ENCODE measurements around the gene PRPS1. TPM values are rescaled to one million over a fixed set of nuclear protein-coding genes. Genes with fewer than 3 reads are reported as not detected.

Gene PRPS1
- total RNA-seq, 1 experiment from 2014 or later = 90.5 TPM

- H2BK20ac ChIP-seq (ENCODE audit: low read depth, low read length, poor library complexity, severe bottlenecking) = no peak overlapping the region
- no peak overlapping the region for H4K91ac ChIP-seq (ENCODE audit: insufficient read length, low read depth, low read length)
- no peak overlapping the region for H3K4ac ChIP-seq (ENCODE audit: low read depth, low read length)
- H3K9ac ChIP-seq (ENCODE audit: extremely low read depth, insufficient read length, low read length) = no peak overlapping the region
- Mint-ChIP-seq H3K4me1 (peaks cover 5 to 31% of the 10 kb centered on the region in 2 experiments), H3K36me3 (ENCODE audit: insufficient read depth in 1 of 3, low read depth in 3 of 3) (peaks cover 0 to 3% (median 0%) of the 10 kb centered on the region in 3 experiments; a peak in 2 of 7 replicates), H3K9me3 (peaks cover 0 to 52% of the 10 kb centered on the region in 2 experiments; a peak in 3 of 5 replicates), H3K27me3 (ENCODE audit: low read depth) (no peaks in the 10 kb centered on the region; the same call in none of the 2 replicates), H3K4me3 (no peak overlapping the region), H3K27ac (no peak overlapping the region)
- H4K8ac ChIP-seq (replicated peaks; ENCODE audit: insufficient read length, low read depth, low read length) = no peak overlapping the region
- no peak overlapping the region for H3K18ac ChIP-seq (ENCODE audit: insufficient read length, low read depth, low read length)
- no peaks in the 10 kb centered on the region for H3K79me2 ChIP-seq (ENCODE audit: insufficient read depth, low read length)
- no peak overlapping the region for H2BK12ac ChIP-seq (ENCODE audit: insufficient read length, low read depth, low read length)
- H2BK5ac ChIP-seq (ENCODE audit: insufficient read length, low read length) = no peak overlapping the region
- no peaks in the 10 kb centered on the region for H3K23me2 ChIP-seq (ENCODE audit: insufficient read length, low read depth, low read length, poor library complexity, severe bottlenecking)
- no peaks in the 10 kb centered on the region for H3K79me1 ChIP-seq (ENCODE audit: insufficient read depth, low read depth, low read length, poor library complexity, severe bottlenecking)
- no peak overlapping the region for H2AFZ ChIP-seq (ENCODE audit: low read length)
- H3K56ac ChIP-seq (ENCODE audit: insufficient read length, low read depth, low read length) = no peak overlapping the region
- H4K20me1 ChIP-seq (ENCODE audit: control insufficient read depth, insufficient read depth, insufficient read length) = no peaks in the 10 kb centered on the region
- no peak overlapping the region for H2BK15ac ChIP-seq (ENCODE audit: low read depth, low read length)
- no peak overlapping the region for H3T11ph ChIP-seq (ENCODE audit: low read length)
- TF ChIP-seq CTCF (conservative IDR thresholded peaks at IDR 0.05) = no peak
- WGBS (ENCODE audit: extremely low coverage, insufficient read length, low lambda C conversion rate) = no CpG with 5 or more reads among the region's 4 CpGs
- no peaks in the 10 kb centered on the region for H3K9me3 ChIP-seq (ENCODE audit: control insufficient read depth, low read depth, low read length)
- no peak overlapping the region for H2BK120ac ChIP-seq (ENCODE audit: low read depth, low read length, poor library complexity, severe bottlenecking)
- H3K4me2 ChIP-seq (ENCODE audit: insufficient read depth, insufficient read length, low read length) = no peak overlapping the region
- no peak overlapping the region for H2AK5ac ChIP-seq (ENCODE audit: insufficient read length, low read length)
- no peak overlapping the region for H4K5ac ChIP-seq (ENCODE audit: insufficient read length, low read depth, low read length)
- no peak for DNase-seq
- no peak overlapping the region for H3K23ac ChIP-seq (ENCODE audit: insufficient read length, low read depth, low read length)
- H3K4me1 ChIP-seq (ENCODE audit: insufficient read depth, low read length) = no peaks in the 10 kb centered on the region; the same call in 1 of the 2 replicates
- H3K27ac ChIP-seq (ENCODE audit: insufficient read length, low read depth, low read length) = no peak overlapping the region
- no peak overlapping the region for H3K14ac ChIP-seq (ENCODE audit: insufficient read depth, low read length)
- H3K27me3 ChIP-seq (ENCODE audit: insufficient read depth, low read length) = no peaks in the 10 kb centered on the region; the same call in 1 of the 2 replicates
These were observed 72.0 kb downstream of the PRPS1 start for GRCh38 chrX:107700317-107700774.

Other genes starting within 250 kb of the PRPS1 start
- gene FRMPD3, start 178.9 kb upstream of the PRPS1 start, total RNA-seq (2021) = 0.22 and 0.26 TPM in 2 replicates
- 10.5 and 11.5 TPM in 2 replicates for gene TSC22D3, start 147.3 kb downstream of the PRPS1 start, total RNA-seq (2021)
- gene NCBP2L, start 149.2 kb downstream of the PRPS1 start, total RNA-seq (2021) = not detected in 2 replicates
- gene MID2, start 197.4 kb downstream of the PRPS1 start, total RNA-seq (2021) = 1.3 and 1.6 TPM in 2 replicates

Data from H9 (cell line).